ENCODE measurements around the gene BPIFB3. TPM values are rescaled to one million over a fixed set of nuclear protein-coding genes. Genes with fewer than 3 reads are reported as not detected.

The BPIFB3 gene
- total and polyA plus RNA-seq, 2 of the 4 experiments (the other 2 are of a cell fraction), result not detected

GRCh38 chr20:33015114-33015484 lies 38.6 kb upstream of the BPIFB3 start:
- H2BK5ac ChIP-seq (ENCODE audit: low read depth, low read length, poor library complexity, severe bottlenecking), result no peak overlapping the region
- H4K91ac ChIP-seq (ENCODE audit: insufficient read depth, low read depth, low read length), result no peak overlapping the region
- no TSS peak for BruUV-seq (replicated peaks)
- no peak overlapping the region for H4K8ac ChIP-seq (ENCODE audit: low read depth in 2 of 2, low read length in 2 of 2)
- no peaks in the 10 kb centered on the region for H3K79me1 ChIP-seq (ENCODE audit: low read depth in 1 of 2, low read length in 2 of 2)
- dilution Hi-C loops (cut with HindIII; ENCODE audit: low sequenced_read_pairs, unreplicated experiment), result no loop called here
- no peak for ATAC-seq (ENCODE audit: low read depth)
- no peaks in the 10 kb centered on the region for H3K9me1 ChIP-seq (ENCODE audit: insufficient read depth, low read length)
- no peak overlapping the region for H3K4ac ChIP-seq (ENCODE audit: low read depth, low read length)
- no peak for DNase-seq
- no peak overlapping the region for H2BK15ac ChIP-seq (ENCODE audit: low read depth, low read length)
- in situ Hi-C loops (cut with MboI; ENCODE audit: low sequenced_read_pairs), result no loop called here
- peaks cover 14% of the 10 kb centered on the region for H3K27me3 ChIP-seq (ENCODE audit: control insufficient read depth, insufficient read depth, low read length)
- H3K23ac ChIP-seq (ENCODE audit: low read depth, low read length), result no peak overlapping the region
- intact Hi-C loops (cut with micrococcal nuclease), result no loop called here
- H2AK9ac ChIP-seq (replicated peaks; ENCODE audit: low read depth, low read length, poor library complexity), result no peak overlapping the region
- no peaks in the 10 kb centered on the region for H3K9me3 ChIP-seq (ENCODE audit: control insufficient read depth, insufficient read depth, low read length)
- no peaks in the 10 kb centered on the region for H4K20me1 ChIP-seq (ENCODE audit: insufficient read depth, low read length)
- ChIA-PET CTCF (no interaction called here), POLR2A (ENCODE audit: unreplicated experiment) (no interaction called here)
- no peak overlapping the region for H2BK20ac ChIP-seq (ENCODE audit: low read depth, low read length)
- H3K14ac ChIP-seq (replicated peaks; ENCODE audit: low read depth, low read length), result no peak overlapping the region
- H3K4me1 ChIP-seq (ENCODE audit: control insufficient read depth, insufficient read depth, low read length), result no peaks in the 10 kb centered on the region
- H3K18ac ChIP-seq (ENCODE audit: low read depth, low read length), result no peak overlapping the region
- H4K5ac ChIP-seq (ENCODE audit: low read depth, low read length), result no peak overlapping the region
- no peak overlapping the region for H3K27ac ChIP-seq (ENCODE audit: insufficient read depth, low read length)
- no peak overlapping the region for H2BK120ac ChIP-seq (ENCODE audit: low read depth, low read length)
- H3K9ac ChIP-seq (ENCODE audit: low read depth, low read length), result no peak overlapping the region
- H3K56ac ChIP-seq (ENCODE audit: extremely low read depth, insufficient read depth, low read length), result no peak overlapping the region
- 57% methylated on average over 4 of the region's 10 CpGs; no CpG with 5 or more reads in 1 of the 2 experiments for WGBS, 2 experiments (ENCODE audit: extremely low coverage in 2 of 2, insufficient read length in 1 of 2)
- H2AFZ ChIP-seq (replicated peaks; ENCODE audit: low read length, poor library complexity), result no peak overlapping the region
- H3K4me2 ChIP-seq (ENCODE audit: low read depth, low read length), result no peak overlapping the region
- H3K36me3 ChIP-seq (ENCODE audit: control insufficient read depth, insufficient read depth, low read length), result no peaks in the 10 kb centered on the region
- no peak for TF ChIP-seq CHD1 (IDR thresholded peaks at IDR 0.05; ENCODE audit: low read depth, low read length)
- no peak for TF ChIP-seq POLR2A (IDR thresholded peaks at IDR 0.05; ENCODE audit: low read depth, low read length)
- no peak for TF ChIP-seq MAZ (IDR thresholded peaks at IDR 0.05; ENCODE audit: borderline replicate concordance, low read depth, low read length)
- TF ChIP-seq RFX5 (IDR thresholded peaks at IDR 0.05; ENCODE audit: low read depth, low read length), result no peak
- TF ChIP-seq, protein P1, sequence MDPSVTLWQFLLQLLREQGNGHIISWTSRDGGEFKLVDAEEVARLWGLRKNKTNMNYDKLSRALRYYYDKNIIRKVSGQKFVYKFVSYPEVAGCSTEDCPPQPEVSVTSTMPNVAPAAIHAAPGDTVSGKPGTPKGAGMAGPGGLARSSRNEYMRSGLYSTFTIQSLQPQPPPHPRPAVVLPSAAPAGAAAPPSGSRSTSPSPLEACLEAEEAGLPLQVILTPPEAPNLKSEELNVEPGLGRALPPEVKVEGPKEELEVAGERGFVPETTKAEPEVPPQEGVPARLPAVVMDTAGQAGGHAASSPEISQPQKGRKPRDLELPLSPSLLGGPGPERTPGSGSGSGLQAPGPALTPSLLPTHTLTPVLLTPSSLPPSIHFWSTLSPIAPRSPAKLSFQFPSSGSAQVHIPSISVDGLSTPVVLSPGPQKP (IDR thresholded peaks at IDR 0.05; ENCODE audit: borderline replicate concordance, low read depth, low read length), result no peak
- TF ChIP-seq, protein P2, sequence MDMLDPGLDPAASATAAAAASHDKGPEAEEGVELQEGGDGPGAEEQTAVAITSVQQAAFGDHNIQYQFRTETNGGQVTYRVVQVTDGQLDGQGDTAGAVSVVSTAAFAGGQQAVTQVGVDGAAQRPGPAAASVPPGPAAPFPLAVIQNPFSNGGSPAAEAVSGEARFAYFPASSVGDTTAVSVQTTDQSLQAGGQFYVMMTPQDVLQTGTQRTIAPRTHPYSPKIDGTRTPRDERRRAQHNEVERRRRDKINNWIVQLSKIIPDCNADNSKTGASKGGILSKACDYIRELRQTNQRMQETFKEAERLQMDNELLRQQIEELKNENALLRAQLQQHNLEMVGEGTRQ (IDR thresholded peaks at IDR 0.05; ENCODE audit: low read depth, low read length), result no peak
- TF ChIP-seq MAFK (IDR thresholded peaks at IDR 0.05; ENCODE audit: low read depth, low read length), result no peak
- no peak for TF ChIP-seq NFE2L2 (IDR thresholded peaks at IDR 0.05; ENCODE audit: low read depth, low read length)
- TF ChIP-seq RCOR1 (IDR thresholded peaks at IDR 0.05; ENCODE audit: insufficient replicate concordance, low read length), result no peak
- TF ChIP-seq RAD21 (IDR thresholded peaks at IDR 0.05; ENCODE audit: low read length), result no peak
- no peak for TF ChIP-seq BHLHE40 (IDR thresholded peaks at IDR 0.05; ENCODE audit: low read depth, low read length)
- no peak overlapping the region for H3K4me3 ChIP-seq (ENCODE audit: insufficient read depth, low read depth, low read length)
- H2AK5ac ChIP-seq (ENCODE audit: low read depth, low read length), result no peak overlapping the region

All from IMR-90 (cell line).